ENCODE data around the gene TXLNB.

- TF ChIP-seq, protein P1, sequence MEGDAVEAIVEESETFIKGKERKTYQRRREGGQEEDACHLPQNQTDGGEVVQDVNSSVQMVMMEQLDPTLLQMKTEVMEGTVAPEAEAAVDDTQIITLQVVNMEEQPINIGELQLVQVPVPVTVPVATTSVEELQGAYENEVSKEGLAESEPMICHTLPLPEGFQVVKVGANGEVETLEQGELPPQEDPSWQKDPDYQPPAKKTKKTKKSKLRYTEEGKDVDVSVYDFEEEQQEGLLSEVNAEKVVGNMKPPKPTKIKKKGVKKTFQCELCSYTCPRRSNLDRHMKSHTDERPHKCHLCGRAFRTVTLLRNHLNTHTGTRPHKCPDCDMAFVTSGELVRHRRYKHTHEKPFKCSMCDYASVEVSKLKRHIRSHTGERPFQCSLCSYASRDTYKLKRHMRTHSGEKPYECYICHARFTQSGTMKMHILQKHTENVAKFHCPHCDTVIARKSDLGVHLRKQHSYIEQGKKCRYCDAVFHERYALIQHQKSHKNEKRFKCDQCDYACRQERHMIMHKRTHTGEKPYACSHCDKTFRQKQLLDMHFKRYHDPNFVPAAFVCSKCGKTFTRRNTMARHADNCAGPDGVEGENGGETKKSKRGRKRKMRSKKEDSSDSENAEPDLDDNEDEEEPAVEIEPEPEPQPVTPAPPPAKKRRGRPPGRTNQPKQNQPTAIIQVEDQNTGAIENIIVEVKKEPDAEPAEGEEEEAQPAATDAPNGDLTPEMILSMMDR (IDR thresholded peaks at IDR 0.05 in 8 of 11, conservative IDR thresholded peaks at IDR 0.05 in 3 of 11), result no peak
- no peak for TF ChIP-seq POLR2A (IDR thresholded peaks at IDR 0.05)
Measured at GRCh38 chr6:139251691-139252390, 40.0 kb downstream of the TXLNB start.

All from spleen (tissue), 7 donors.